PC-3 (cell line): ENCODE results near the gene FLVCR1. TPM values are rescaled to one million over a fixed set of nuclear protein-coding genes. Genes with fewer than 3 reads are reported as not detected.

Source experiments
- ATAC-seq: fragments of 200-7000 bp; cut with Tn5 transposase; 2 replicates; pipeline ENCODE4 v1.9.1; 2020; ENCODE audit warnings: mild to moderate bottlenecking, moderate library complexity
- Bru-seq: library from RNA; stranded (reverse); fragments of 400-500 nt; gene quantifications from one replicate; lab custom pipeline; 2021; lab: Mats Ljungman, UMichigan
- BruChase-seq, 2 experiments: library from RNA; stranded (reverse); fragments of 400-500 nt; gene quantifications; one replicate each; lab custom pipeline; 2021; lab: Mats Ljungman, UMichigan
- BruUV-seq: library from RNA; stranded (reverse); fragments of 400-500 nt; replicated peaks from 2 replicates; lab custom pipeline; 2021; lab: Mats Ljungman, UMichigan
- CTCF ChIA-PET: fragments of 300-600 bp; sonication (Branson Sonifier 250); formaldehyde crosslinking; loops from one replicate; lab custom pipeline; 2022; ENCODE audit warnings: antibody characterized with exemption; lab: Charles Lee
- POLR2A ChIA-PET: fragments of 300-600 bp; sonication (Branson Sonifier 250); formaldehyde crosslinking; loops from one replicate; lab custom pipeline; 2022; ENCODE audit warnings: antibody characterized with exemption; ENCODE audit not compliant: unreplicated experiment; lab: Charles Lee
- DNase-seq: peaks from one replicate; pipeline ENCODE4 v3.0.0-alpha.2; 2015
- H2AFZ ChIP-seq: fragments of 300-600 bp; sonication (generic); 2 replicates; pipeline ENCODE4 v1.6.0; 2016; ENCODE audit warnings: antibody characterized with exemption, low read length
- H3F3A ChIP-seq: fragments of 300-600 bp; sonication (generic); one replicate; pipeline ENCODE4 v1.6.0; 2017; ENCODE audit warnings: antibody characterized with exemption, low read length, control low read depth, mild to moderate bottlenecking; ENCODE audit not compliant: unreplicated experiment
- H3K27ac ChIP-seq: fragments of 300-600 bp; sonication (generic); 2 replicates; pipeline ENCODE4 v1.5.1; 2016; ENCODE audit warnings: mild to moderate bottlenecking, low read length
- H3K27me3 ChIP-seq: fragments of 300-600 bp; sonication (generic); 2 replicates; pipeline ENCODE4 v1.6.1; 2016; ENCODE audit warnings: low read length, mixed read lengths
- H3K36me3 ChIP-seq: fragments of 300-600 bp; sonication (generic); 2 replicates; pipeline ENCODE4 v1.6.1; 2016; ENCODE audit warnings: low read depth, mixed run types, low read length, mixed read lengths
- H3K4me1 ChIP-seq: fragments of 300-600 bp; sonication (generic); 2 replicates; pipeline ENCODE4 v1.5.1; 2016; ENCODE audit warnings: low read length; ENCODE audit not compliant: insufficient read depth
- H3K4me2 ChIP-seq: fragments of 300-600 bp; sonication (generic); 2 replicates; pipeline ENCODE4 v1.6.0; 2016; ENCODE audit warnings: low read length
- H3K4me3 ChIP-seq: fragments of 300-600 bp; sonication (generic); 2 replicates; pipeline ENCODE4 v1.5.1; 2016; ENCODE audit warnings: mild to moderate bottlenecking, low read length, mixed read lengths
- H3K79me2 ChIP-seq: fragments of 300-600 bp; sonication (generic); 2 replicates; pipeline ENCODE4 v1.6.1; 2017; ENCODE audit warnings: low read length, mixed read lengths
- H3K9ac ChIP-seq: fragments of 300-600 bp; sonication (generic); 2 replicates; pipeline ENCODE4 v1.6.0; 2016; ENCODE audit warnings: mild to moderate bottlenecking, low read length
- H3K9me2 ChIP-seq: fragments of 300-600 bp; sonication (generic); replicated peaks from 2 replicates; pipeline ENCODE4 v1.6.1; 2016; ENCODE audit warnings: mixed run types, low read length, mixed read lengths
- H3K9me3 ChIP-seq: fragments of 300-600 bp; sonication (generic); 2 replicates; pipeline ENCODE4 v1.6.1; 2016; ENCODE audit warnings: low read length, mixed read lengths
- H4K20me1 ChIP-seq: fragments of 300-600 bp; sonication (generic); 2 replicates; pipeline ENCODE4 v1.6.1; 2016; ENCODE audit warnings: low read length, mixed read lengths
- EZH2 ChIP-seq: fragments of 300-600 bp; sonication (generic); IDR thresholded peaks from one replicate; pipeline ENCODE4 v1.6.1; 2017; ENCODE audit warnings: antibody characterized with exemption, mild to moderate bottlenecking, low read length; ENCODE audit not compliant: unreplicated experiment
- EZH2phosphoT487 ChIP-seq: fragments of 300-600 bp; sonication (generic); IDR thresholded peaks from 2 replicates; pipeline ENCODE4 v1.6.1; 2018; ENCODE audit warnings: mild to moderate bottlenecking, antibody characterized with exemption, low read length, borderline replicate concordance
- intact Hi-C: fragments of 100-400 bp; cut with micrococcal nuclease; formaldehyde crosslinking; loops from 2 replicates; pipeline ENCODE4 v1.9.0; 2023
- long read RNA-seq: library from polyadenylated mRNA; unstranded; transcript quantifications from one replicate; pipeline ENCODE4 v2.0.0, GENCODE V29; 2021; ENCODE audit not compliant: unreplicated experiment
- total RNA-seq: library from RNA; depleted of rRNA; stranded (reverse); fragments of >200 nt; gene quantifications from 2 replicates; pipeline ENCODE4 v1.2.3, GENCODE V29; 2014; rRNA removed
- TF ChIP-seq, protein P1 (sequence below): fragments of 300-600 bp; sonication (generic); conservative IDR thresholded peaks from 2 replicates; pipeline ENCODE4 v1.5.1; 2017; ENCODE audit warnings: antibody characterized with exemption, low read depth, mild to moderate bottlenecking, low read length

The FLVCR1 gene
- 13.9 and 15.4 TPM in 2 replicates for total RNA-seq
- percentile 75 among the genes with signal in this experiment for Bru-seq, nascent RNA
- BruChase-seq, experiment 1, labeled RNA remaining after a 6-hour chase, result percentile 78 among the genes with signal in this experiment
- percentile 79 among the genes with signal in this experiment for BruChase-seq, experiment 2, labeled RNA remaining after a 2-hour chase
- long read RNA-seq, full-length matches to known transcripts, result 34 of 43 reads
- long read RNA-seq, partial matches to known transcripts, result 3 of 43 reads
- long read RNA-seq, other reads (novel, unspliced or antisense), result 6 of 43 reads

DNA sequence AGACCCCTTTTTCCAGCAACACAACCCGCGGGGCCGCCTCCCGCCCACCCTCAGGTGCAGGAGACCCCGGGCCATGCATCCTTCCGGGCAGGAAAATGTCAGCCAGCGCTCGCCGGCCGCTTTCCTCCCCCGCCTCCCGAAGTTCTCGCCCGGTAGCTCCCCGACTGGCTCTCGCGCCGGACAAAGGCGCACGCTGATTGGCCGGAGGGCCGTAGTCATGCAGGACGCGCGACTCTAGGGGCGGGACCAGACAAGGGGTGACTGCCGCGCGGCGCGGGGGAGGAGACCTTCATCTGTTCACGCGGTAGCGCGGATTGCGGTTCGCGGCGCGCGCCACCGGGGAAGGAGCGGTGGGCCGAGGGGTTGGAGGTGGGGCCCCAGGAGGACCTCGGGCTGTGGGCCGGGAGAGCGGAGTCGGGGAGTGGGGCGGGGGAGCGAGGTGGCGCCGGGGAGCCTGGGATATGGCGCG is at the start of gene FLVCR1:
FLVCR1 (plus strand) TSS at position 284 of the 469 bp plus-strand sequence; CDS start at position 462, 178 bp downstream.
- ChIA-PET CTCF (no interaction called here), POLR2A (interaction anchor here (0.6 to 1.0 kb wide), 9 partner anchors 9 to 1138 kb away, joined by 3 to 12 read pairs (median 4); partner anchors contain the start of gene SPATA45)
- no peaks in the 10 kb centered on the region for H3K27me3 ChIP-seq
- H2AFZ ChIP-seq, result peak within 1 kb of the TSS; percentile 83
- H3K4me2 ChIP-seq, result peak within 1 kb of the TSS; percentile 91
- H3K9ac ChIP-seq, result peak within 1 kb of the TSS; percentile 84
- DNase-seq (peak; percentile 98), ATAC-seq (peak; percentile 92)
- H3K4me3 ChIP-seq, result peak within 1 kb of the TSS; percentile 92
- intact Hi-C loops, result loop anchor here (1.0 to 5.0 kb wide), 5 partner anchors 67 to 209 kb away; partner anchors contain the start of genes ANGEL2, NSL1, TATDN3 and VASH2
- H3K9me3 ChIP-seq, result no peaks in the 10 kb centered on the region
- TF ChIP-seq EZH2 (no peak), EZH2phosphoT487 (no peak)
- TF ChIP-seq, protein P1, sequence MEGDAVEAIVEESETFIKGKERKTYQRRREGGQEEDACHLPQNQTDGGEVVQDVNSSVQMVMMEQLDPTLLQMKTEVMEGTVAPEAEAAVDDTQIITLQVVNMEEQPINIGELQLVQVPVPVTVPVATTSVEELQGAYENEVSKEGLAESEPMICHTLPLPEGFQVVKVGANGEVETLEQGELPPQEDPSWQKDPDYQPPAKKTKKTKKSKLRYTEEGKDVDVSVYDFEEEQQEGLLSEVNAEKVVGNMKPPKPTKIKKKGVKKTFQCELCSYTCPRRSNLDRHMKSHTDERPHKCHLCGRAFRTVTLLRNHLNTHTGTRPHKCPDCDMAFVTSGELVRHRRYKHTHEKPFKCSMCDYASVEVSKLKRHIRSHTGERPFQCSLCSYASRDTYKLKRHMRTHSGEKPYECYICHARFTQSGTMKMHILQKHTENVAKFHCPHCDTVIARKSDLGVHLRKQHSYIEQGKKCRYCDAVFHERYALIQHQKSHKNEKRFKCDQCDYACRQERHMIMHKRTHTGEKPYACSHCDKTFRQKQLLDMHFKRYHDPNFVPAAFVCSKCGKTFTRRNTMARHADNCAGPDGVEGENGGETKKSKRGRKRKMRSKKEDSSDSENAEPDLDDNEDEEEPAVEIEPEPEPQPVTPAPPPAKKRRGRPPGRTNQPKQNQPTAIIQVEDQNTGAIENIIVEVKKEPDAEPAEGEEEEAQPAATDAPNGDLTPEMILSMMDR, result no peak
- no peaks in the 10 kb centered on the region for H3K9me2 ChIP-seq
- peaks cover 13% of the 10 kb centered on the region for H3K36me3 ChIP-seq
- H4K20me1 ChIP-seq, result peaks cover 17% of the 10 kb centered on the region
- no peaks in the 10 kb centered on the region for H3F3A ChIP-seq
- BruUV-seq, result no TSS peak
- peaks cover 55% of the 10 kb centered on the region for H3K79me2 ChIP-seq
- peaks cover 31% of the 10 kb centered on the region for H3K4me1 ChIP-seq
- peak within 1 kb of the TSS; percentile 37 for H3K27ac ChIP-seq

DNA sequence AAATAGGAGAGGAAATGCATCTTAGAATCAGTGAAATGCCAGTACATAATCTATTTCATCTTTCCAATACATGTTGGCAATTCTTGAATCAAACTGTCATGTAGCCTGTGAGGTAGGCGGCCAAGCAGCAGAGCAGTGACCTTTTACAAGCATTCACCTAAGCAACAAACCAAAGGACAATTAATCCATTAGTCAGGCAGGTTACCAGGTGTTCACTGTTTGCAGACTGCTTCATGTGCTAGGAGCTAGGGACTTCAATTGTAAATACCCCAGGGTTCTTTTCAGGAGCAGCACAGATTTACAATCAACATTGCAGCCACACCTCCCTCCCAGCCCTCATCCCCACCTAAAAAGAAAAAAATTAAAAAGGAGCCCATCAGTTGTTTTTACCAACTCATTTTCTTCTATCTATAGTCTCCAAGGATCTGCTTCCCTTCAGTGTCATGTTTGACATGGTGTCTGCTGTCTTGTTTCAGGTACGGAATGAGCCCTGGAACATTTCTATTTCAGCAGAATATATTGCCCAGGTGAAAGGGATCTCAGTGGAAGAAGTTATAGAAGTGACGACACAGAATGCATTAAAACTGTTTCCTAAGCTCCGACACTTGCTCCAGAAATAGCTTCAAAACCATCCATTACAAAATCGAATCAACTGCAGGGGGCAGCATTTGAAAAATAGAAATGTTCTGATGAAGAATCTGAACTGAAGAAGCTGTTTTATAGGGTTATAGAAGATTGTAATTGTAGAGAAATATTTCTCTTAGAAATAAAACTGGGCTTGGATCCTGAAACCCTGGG is 43.3 kb upstream of the FLVCR1 start:
- H3K79me2 ChIP-seq, result no peaks in the 10 kb centered on the region
- peak; percentile 26 for DNase-seq
- H3K9me2 ChIP-seq, result no peaks in the 10 kb centered on the region
- no peak overlapping the region for H3K27ac ChIP-seq
- no peaks in the 10 kb centered on the region for H3K27me3 ChIP-seq
- CTCF ChIA-PET, result no interaction called here
- no TSS peak for BruUV-seq
- H4K20me1 ChIP-seq, result no peaks in the 10 kb centered on the region
- H3K4me2 ChIP-seq, result no peak overlapping the region
- no peak for TF ChIP-seq EZH2
- TF ChIP-seq, protein P1, result peak; percentile 51; the same call in 1 of the 2 replicates
- no peaks in the 10 kb centered on the region for H3K9me3 ChIP-seq
- ATAC-seq, result no peak; the same call in 1 of the 2 replicates
- POLR2A ChIA-PET, result no interaction called here
- H2AFZ ChIP-seq, result no peak overlapping the region
- H3K4me3 ChIP-seq, result no peak overlapping the region
- intact Hi-C loops, result no loop called here
- H3K9ac ChIP-seq, result no peak overlapping the region
- no peaks in the 10 kb centered on the region for H3F3A ChIP-seq
- no peaks in the 10 kb centered on the region for H3K36me3 ChIP-seq
- H3K4me1 ChIP-seq, result peaks cover 11% of the 10 kb centered on the region
